Caco-2 (cell line): ENCODE data around the gene PTTG1IP. TPM values are rescaled to one million over a fixed set of nuclear protein-coding genes. Genes with fewer than 3 reads are reported as not detected.

Source experiments
- BruUV-seq: library from RNA; stranded (reverse); fragments of 400-500 nt; replicated peaks from 2 replicates; lab custom pipeline; 2021; lab: Mats Ljungman, UMichigan
- CTCF ChIA-PET: fragments of 300-600 bp; sonication (Branson Sonifier 250); formaldehyde crosslinking; loops from one replicate; lab custom pipeline; 2022; ENCODE audit warnings: antibody characterized with exemption; lab: Charles Lee
- POLR2A ChIA-PET: fragments of 300-600 bp; sonication (Branson Sonifier 250); formaldehyde crosslinking; loops from one replicate; lab custom pipeline; 2022; ENCODE audit warnings: antibody characterized with exemption; lab: Charles Lee
- DNase-seq, 2 experiments: peaks; one replicate each; pipeline versions ENCODE4 v3.0.0 to v3.0.0-alpha.2; 2020 to 2022
- H3K27me3 ChIP-seq: replicated peaks from 2 replicates; pipeline ENCODE4 v1.6.0; 2011; ENCODE audit warnings: low read length; ENCODE audit not compliant: control insufficient read depth, insufficient read depth
- H3K36me3 ChIP-seq: 2 replicates; pipeline ENCODE4 v1.5.1; 2011; ENCODE audit warnings: low read length; ENCODE audit not compliant: control insufficient read depth, insufficient read depth
- H3K4me1 ChIP-seq: fragments of 250-450 bp; sonication (Bioruptor Pico); 2 replicates; pipeline ENCODE4 v1.5.1; 2020; ENCODE audit warnings: mild to moderate bottlenecking
- H3K4me3 ChIP-seq: 2 replicates; pipeline ENCODE4 v1.5.1; 2011; ENCODE audit warnings: low read depth, mild to moderate bottlenecking, control low read depth, low read length
- H3K9me3 ChIP-seq: fragments of 250-450 bp; sonication (Bioruptor Pico); 2 replicates; pipeline ENCODE4 v1.5.1; 2020; ENCODE audit warnings: mild to moderate bottlenecking, moderate library complexity
- H3K27ac Mint-ChIP-seq: one replicate; pipeline ENCODE4 v1.8.0; 2022; ENCODE audit warnings: mixed read lengths; ENCODE audit not compliant: unreplicated experiment
- H3K27me3 Mint-ChIP-seq: one replicate; pipeline ENCODE4 v1.8.0; 2022; ENCODE audit warnings: mixed read lengths; ENCODE audit not compliant: insufficient read depth, unreplicated experiment
- H3K36me3 Mint-ChIP-seq: one replicate; pipeline ENCODE4 v1.8.0; 2022; ENCODE audit warnings: mild to moderate bottlenecking, mixed read lengths; ENCODE audit not compliant: insufficient read depth, unreplicated experiment
- H3K4me1 Mint-ChIP-seq: one replicate; pipeline ENCODE4 v1.8.0; 2022; ENCODE audit warnings: low read depth, mixed read lengths; ENCODE audit not compliant: unreplicated experiment
- H3K4me3 Mint-ChIP-seq: one replicate; pipeline ENCODE4 v1.8.0; 2022; ENCODE audit warnings: mild to moderate bottlenecking, moderate library complexity, mixed read lengths; ENCODE audit not compliant: unreplicated experiment
- H3K9me3 Mint-ChIP-seq: one replicate; pipeline ENCODE4 v1.8.0; 2022; ENCODE audit warnings: mixed read lengths; ENCODE audit not compliant: unreplicated experiment
- intact Hi-C: fragments of 100-400 bp; cut with micrococcal nuclease; formaldehyde crosslinking; loops from one replicate; pipeline ENCODE4 v1.10.0; 2022; ENCODE audit not compliant: unreplicated experiment
- total RNA-seq: library from RNA; stranded (reverse); gene quantifications from 2 replicates; pipeline ENCODE4 v1.2.3, GENCODE V29; 2022
- TF ChIP-seq, protein P1 (sequence below), 2 experiments: fragments of 200-600 bp in 1 of 2; IDR thresholded peaks; 1 replicate in 1 of 2; 2 replicates in 1 of 2; pipeline versions ENCODE4 v1.5.1 to v1.8.0; 2011 to 2022; ENCODE audit warnings: antibody characterized with exemption in 1 of 2, control low read depth in 1 of 2, inconsistent platforms in 1 of 2, low read depth in 1 of 2, low read length in 1 of 2, mild to moderate bottlenecking in 1 of 2, moderate library complexity in 1 of 2; ENCODE audit not compliant: insufficient read depth in 1 of 2, severe bottlenecking in 1 of 2, unreplicated experiment in 1 of 2

Gene PTTG1IP
- total RNA-seq, 1 experiment from 2014 or later, result 296 TPM

DNA sequence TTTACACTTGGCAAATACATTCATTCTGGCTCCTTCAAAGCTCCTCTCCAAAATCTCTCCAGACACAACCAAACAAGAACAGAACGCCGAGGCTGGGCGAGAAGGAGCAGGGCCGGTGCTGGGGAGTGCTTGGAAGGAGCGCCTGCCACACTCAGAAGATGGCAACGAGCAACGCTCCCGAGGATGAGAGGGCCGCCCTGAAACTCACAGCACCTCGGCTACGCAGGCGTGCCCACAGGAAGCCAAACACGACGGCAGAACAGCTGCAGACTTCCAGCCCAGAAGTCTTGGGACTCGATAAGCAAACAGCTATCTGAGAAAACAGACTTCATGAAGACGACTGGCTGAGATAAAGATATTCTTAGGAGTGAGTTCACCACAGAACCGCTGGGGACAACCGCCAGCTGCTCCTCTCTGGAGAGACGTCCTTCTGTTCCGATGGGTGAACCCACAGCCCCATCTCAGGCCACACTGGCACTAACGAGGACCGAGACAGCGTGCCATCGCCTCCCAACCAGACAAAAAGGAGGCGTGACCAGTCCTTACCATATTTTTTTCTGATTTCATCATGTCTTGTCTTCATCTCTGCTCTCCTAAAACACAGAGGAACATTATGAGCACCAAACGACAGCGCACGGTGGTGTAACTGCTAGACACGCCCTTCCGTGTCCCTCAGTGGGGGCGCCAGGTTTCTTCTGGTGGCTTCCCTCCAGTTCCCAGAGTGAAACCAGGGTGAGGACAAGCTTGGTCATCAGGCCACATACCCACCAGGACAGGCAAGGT lies 18.6 kb downstream of the PTTG1IP start:
- no peaks in the 10 kb centered on the region; the same call in 1 of the 2 replicates for H3K36me3 ChIP-seq
- H3K9me3 ChIP-seq, result no peaks in the 10 kb centered on the region
- no peaks in the 10 kb centered on the region for H3K27me3 ChIP-seq
- no peaks in the 10 kb centered on the region for H3K4me1 Mint-ChIP-seq
- no peaks in the 10 kb centered on the region for H3K9me3 Mint-ChIP-seq
- no peak overlapping the region for H3K4me3 ChIP-seq
- H3K4me3 Mint-ChIP-seq, result no peak overlapping the region
- POLR2A ChIA-PET, result no interaction called here
- CTCF ChIA-PET, result no interaction called here
- TF ChIP-seq, protein P1, sequence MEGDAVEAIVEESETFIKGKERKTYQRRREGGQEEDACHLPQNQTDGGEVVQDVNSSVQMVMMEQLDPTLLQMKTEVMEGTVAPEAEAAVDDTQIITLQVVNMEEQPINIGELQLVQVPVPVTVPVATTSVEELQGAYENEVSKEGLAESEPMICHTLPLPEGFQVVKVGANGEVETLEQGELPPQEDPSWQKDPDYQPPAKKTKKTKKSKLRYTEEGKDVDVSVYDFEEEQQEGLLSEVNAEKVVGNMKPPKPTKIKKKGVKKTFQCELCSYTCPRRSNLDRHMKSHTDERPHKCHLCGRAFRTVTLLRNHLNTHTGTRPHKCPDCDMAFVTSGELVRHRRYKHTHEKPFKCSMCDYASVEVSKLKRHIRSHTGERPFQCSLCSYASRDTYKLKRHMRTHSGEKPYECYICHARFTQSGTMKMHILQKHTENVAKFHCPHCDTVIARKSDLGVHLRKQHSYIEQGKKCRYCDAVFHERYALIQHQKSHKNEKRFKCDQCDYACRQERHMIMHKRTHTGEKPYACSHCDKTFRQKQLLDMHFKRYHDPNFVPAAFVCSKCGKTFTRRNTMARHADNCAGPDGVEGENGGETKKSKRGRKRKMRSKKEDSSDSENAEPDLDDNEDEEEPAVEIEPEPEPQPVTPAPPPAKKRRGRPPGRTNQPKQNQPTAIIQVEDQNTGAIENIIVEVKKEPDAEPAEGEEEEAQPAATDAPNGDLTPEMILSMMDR (IDR thresholded peaks at IDR 0.05; ENCODE audit: insufficient read depth in 1 of 2, low read depth in 1 of 2, low read length in 1 of 2, severe bottlenecking in 1 of 2, unreplicated experiment in 1 of 2), result no peak
- no peak overlapping the region for H3K27ac Mint-ChIP-seq
- no peaks in the 10 kb centered on the region for H3K27me3 Mint-ChIP-seq
- BruUV-seq, result no TSS peak
- no peak for DNase-seq
- peaks cover 85% of the 10 kb centered on the region for H3K36me3 Mint-ChIP-seq
- intact Hi-C loops, result no loop called here
- peaks cover 8% of the 10 kb centered on the region for H3K4me1 ChIP-seq

- Histone ChIP-seq H3K36me3 (no peaks in the 10 kb centered on the region; the same call in 1 of the 2 replicates), H3K4me1 (peaks cover 12% of the 10 kb centered on the region), H3K4me3 (no peak overlapping the region), H3K27me3 (no peaks in the 10 kb centered on the region), H3K9me3 (no peaks in the 10 kb centered on the region)
- intact Hi-C loops, result no loop called here
- BruUV-seq, result no TSS peak
- Mint-ChIP-seq H3K36me3 (peaks cover 82% of the 10 kb centered on the region), H3K4me1 (no peaks in the 10 kb centered on the region), H3K27me3 (no peaks in the 10 kb centered on the region), H3K9me3 (no peaks in the 10 kb centered on the region), H3K27ac (no peak overlapping the region), H3K4me3 (no peak overlapping the region)
- DNase-seq, result no peak
- ChIA-PET POLR2A (no interaction called here), CTCF (no interaction called here)
- TF ChIP-seq, protein P1 (IDR thresholded peaks at IDR 0.05; ENCODE audit: insufficient read depth in 1 of 2, low read depth in 1 of 2, low read length in 1 of 2, severe bottlenecking in 1 of 2, unreplicated experiment in 1 of 2), result no peak
These were observed 19.2 kb downstream of the PTTG1IP start for GRCh38 chr21:44854391-44854663.

- ChIA-PET CTCF (no interaction called here), POLR2A (no interaction called here)
- TF ChIP-seq, protein P1 (IDR thresholded peaks at IDR 0.05; ENCODE audit: insufficient read depth in 1 of 2, low read depth in 1 of 2, low read length in 1 of 2, severe bottlenecking in 1 of 2, unreplicated experiment in 1 of 2), result no peak
These were observed 19.7 kb downstream of the PTTG1IP start for GRCh38 chr21:44853601-44854390.

More at GRCh38 chr21:44853601-44854390, 19.7 kb downstream of the PTTG1IP start:
- DNase-seq, result peak in 1 of 2 experiments; percentile 27
- BruUV-seq, result no TSS peak
- Mint-ChIP-seq H3K27ac (peak overlapping the region; percentile 45), H3K36me3 (peaks cover 80% of the 10 kb centered on the region), H3K4me1 (no peaks in the 10 kb centered on the region), H3K4me3 (no peak overlapping the region), H3K9me3 (no peaks in the 10 kb centered on the region), H3K27me3 (no peaks in the 10 kb centered on the region)
- Histone ChIP-seq H3K4me1 (peaks cover 17% of the 10 kb centered on the region), H3K27me3 (no peaks in the 10 kb centered on the region), H3K36me3 (no peaks in the 10 kb centered on the region; the same call in 1 of the 2 replicates), H3K9me3 (no peaks in the 10 kb centered on the region), H3K4me3 (no peak overlapping the region)
- intact Hi-C loops, result no loop called here
